BE2C (cell line): ENCODE measurements around the gene FKBP6.
"Not testable (repeated sequence)": the region's sequence is repeated elsewhere in the genome, so short reads cannot be mapped to it uniquely, and the experiment has no call there.

Experiments used
- DNase-seq: peaks from one replicate; pipeline ENCODE4 v3.0.0-alpha.2; 2020
- H3K27me3 ChIP-seq: fragments of 250-450 bp; sonication (Bioruptor Pico); 2 replicates; pipeline ENCODE4 v1.5.1; 2020; ENCODE audit warnings: mild to moderate bottlenecking
- H3K36me3 ChIP-seq: fragments of 250-450 bp; sonication (Bioruptor Pico); 2 replicates; pipeline ENCODE4 v1.5.1; 2020; ENCODE audit warnings: mild to moderate bottlenecking
- H3K4me1 ChIP-seq: fragments of 250-450 bp; sonication (Bioruptor Pico); 2 replicates; pipeline ENCODE4 v1.5.1; 2020
- H3K4me3 ChIP-seq: 2 replicates; pipeline ENCODE4 v1.5.1; 2011; ENCODE audit warnings: low read depth, low read length
- H3K9me3 ChIP-seq: fragments of 250-450 bp; sonication (Bioruptor Pico); 2 replicates; pipeline ENCODE4 v1.5.1; 2020
- CTCF ChIP-seq: IDR thresholded peaks from 2 replicates; pipeline ENCODE4 v1.5.1; 2012; ENCODE audit warnings: mild to moderate bottlenecking, low read depth, low read length

Gene FKBP6

GRCh38 chr7:73376671-73377412, 48.9 kb downstream of the FKBP6 start:
- H3K9me3 ChIP-seq = no peaks in the 10 kb centered on the region
- DNase-seq = no peak
- TF ChIP-seq CTCF = no peak

GRCh38 chr7:73377413-73378200, 49.6 kb downstream of the FKBP6 start:
- H3K27me3 ChIP-seq = peaks cover 20% of the 10 kb centered on the region
- H3K4me1 ChIP-seq, H3K4me3 ChIP-seq, DNase-seq, H3K9me3 ChIP-seq, H3K36me3 ChIP-seq: not testable (repeated sequence)

More at GRCh38 chr7:73376671-73377412, 48.9 kb downstream of the FKBP6 start:
- H3K27me3 ChIP-seq = peaks cover 20% of the 10 kb centered on the region
- no peaks in the 10 kb centered on the region for H3K36me3 ChIP-seq
- no peaks in the 10 kb centered on the region for H3K4me1 ChIP-seq
- H3K4me3 ChIP-seq = no peak overlapping the region

- no peaks in the 10 kb centered on the region for H3K36me3 ChIP-seq
- H3K4me3 ChIP-seq = no peak overlapping the region
- H3K27me3 ChIP-seq = peaks cover 13% of the 10 kb centered on the region
- no peaks in the 10 kb centered on the region for H3K4me1 ChIP-seq
- no peaks in the 10 kb centered on the region for H3K9me3 ChIP-seq
- no peak for TF ChIP-seq CTCF
- DNase-seq = no peak
These were observed 55.1 kb downstream of the FKBP6 start for GRCh38 chr7:73382934-73383503.

- Histone ChIP-seq H3K4me1 (no peaks in the 10 kb centered on the region), H3K36me3 (no peaks in the 10 kb centered on the region), H3K27me3 (no peaks in the 10 kb centered on the region), H3K9me3 (no peaks in the 10 kb centered on the region), H3K4me3 (no peak overlapping the region)
- TF ChIP-seq CTCF = no peak
- no peak for DNase-seq
These were observed 59.4 kb downstream of the FKBP6 start for GRCh38 chr7:73387221-73387828.

- no peak for TF ChIP-seq CTCF
- no peaks in the 10 kb centered on the region for H3K4me1 ChIP-seq
- H3K27me3 ChIP-seq = no peaks in the 10 kb centered on the region
- H3K36me3 ChIP-seq = no peaks in the 10 kb centered on the region
- no peaks in the 10 kb centered on the region for H3K9me3 ChIP-seq
- no peak for DNase-seq
- no peak overlapping the region for H3K4me3 ChIP-seq
These were observed 60.0 kb downstream of the FKBP6 start for GRCh38 chr7:73387908-73388414.

- H3K36me3 ChIP-seq = no peaks in the 10 kb centered on the region
- no peak overlapping the region for H3K4me3 ChIP-seq
- H3K27me3 ChIP-seq = no peaks in the 10 kb centered on the region
- DNase-seq = no peak
- H3K4me1 ChIP-seq = no peaks in the 10 kb centered on the region
- TF ChIP-seq CTCF = no peak
- H3K9me3 ChIP-seq = no peaks in the 10 kb centered on the region
These were observed 63.4 kb downstream of the FKBP6 start for GRCh38 chr7:73391396-73391795.
